Smooth muscle cell (in vitro differentiated cells): ENCODE measurements around the gene ADAMTSL2. TPM values are rescaled to one million over a fixed set of nuclear protein-coding genes. Genes with fewer than 3 reads are reported as not detected.

Experiments used
- DNase-seq: peaks from one replicate; lab custom pipeline; 2025; ENCODE audit not compliant: unreplicated experiment; lab: John Stamatoyannopoulos, UW
- H2AFZ ChIP-seq: fragments of 200-600 bp; sonication (generic); 2 replicates; pipeline ENCODE4 v1.6.0; 2016; ENCODE audit warnings: antibody characterized with exemption, low read depth, mild to moderate bottlenecking
- H3F3A ChIP-seq: fragments of 200-600 bp; sonication (generic); 2 replicates; pipeline ENCODE4 v1.6.0; 2017; ENCODE audit warnings: antibody characterized with exemption, low read depth
- H3K27ac ChIP-seq: fragments of 200-600 bp; sonication (generic); 2 replicates; pipeline ENCODE4 v1.5.1; 2016; ENCODE audit warnings: low read depth, mild to moderate bottlenecking
- H3K27me3 ChIP-seq: fragments of 200-600 bp; sonication (generic); 2 replicates; pipeline ENCODE4 v1.6.1; 2016; ENCODE audit warnings: low read depth, mild to moderate bottlenecking
- H3K36me3 ChIP-seq: fragments of 200-600 bp; sonication (generic); 2 replicates; pipeline ENCODE4 v1.5.1; 2016; ENCODE audit warnings: low read depth
- H3K4me1 ChIP-seq: fragments of 200-600 bp; sonication (generic); 2 replicates; pipeline ENCODE4 v1.5.1; 2016; ENCODE audit warnings: low read depth
- H3K4me2 ChIP-seq: fragments of 200-600 bp; sonication (generic); 2 replicates; pipeline ENCODE4 v1.6.0; 2016; ENCODE audit warnings: mild to moderate bottlenecking
- H3K4me3 ChIP-seq: fragments of 200-600 bp; sonication (generic); 2 replicates; pipeline ENCODE4 v1.5.1; 2016; ENCODE audit warnings: mild to moderate bottlenecking
- H3K79me2 ChIP-seq: fragments of 200-600 bp; sonication (generic); 2 replicates; pipeline ENCODE4 v1.6.0; 2016; ENCODE audit warnings: low read depth, mild to moderate bottlenecking
- H3K9ac ChIP-seq: fragments of 200-600 bp; sonication (generic); 2 replicates; pipeline ENCODE4 v1.6.0; 2016; ENCODE audit warnings: low read depth
- H3K9me3 ChIP-seq: fragments of 200-600 bp; sonication (generic); replicated peaks from 2 replicates; pipeline ENCODE4 v1.5.1; 2016; ENCODE audit warnings: low read depth
- H4K20me1 ChIP-seq: fragments of 200-600 bp; sonication (generic); 2 replicates; pipeline ENCODE4 v1.6.0; 2016; ENCODE audit warnings: low read depth
- CTCF ChIP-seq: fragments of 200-600 bp; sonication (generic); IDR thresholded peaks from 2 replicates; pipeline ENCODE4 v1.5.1; 2017; ENCODE audit warnings: borderline replicate concordance, mild to moderate bottlenecking, antibody characterized with exemption; ENCODE audit not compliant: insufficient read depth, poor library complexity, severe bottlenecking
- WGBS: methylation state at CpG from one replicate; pipeline ENCODE4 v1.1.7; 2016; ENCODE audit warnings: low lambda C conversion rate; 5-methylcytosine and 5-hydroxymethylcytosine counted together
- polyA plus RNA-seq: library from polyadenylated mRNA; unstranded; fragments of >200 nt; fragmentation: Nextera tagmentation; extraction: Ambion mirVana; gene quantifications from 2 replicates; pipeline ENCODE4 v1.2.1, GENCODE V29; 2016
- total RNA-seq: library from RNA; depleted of rRNA; stranded (reverse); fragments of >200 nt; gene quantifications from 2 replicates; pipeline ENCODE4 v1.2.3, GENCODE V29; 2014

Gene ADAMTSL2
- total and polyA plus RNA-seq, 2 experiments from 2014 or later = 8.1 to 10.5 TPM

- TF ChIP-seq CTCF = no peak
- no peaks in the 10 kb centered on the region for H3K4me1 ChIP-seq
- no peak overlapping the region for H3K4me3 ChIP-seq
- H3K79me2 ChIP-seq = no peaks in the 10 kb centered on the region
- H4K20me1 ChIP-seq = no peaks in the 10 kb centered on the region
- H3F3A ChIP-seq = no peaks in the 10 kb centered on the region
- WGBS = 94% methylated on average over 21 of the region's 21 CpGs
- no peaks in the 10 kb centered on the region for H3K9me3 ChIP-seq
- no peak overlapping the region for H3K27ac ChIP-seq
- no peak overlapping the region for H2AFZ ChIP-seq
- no peak overlapping the region for H3K4me2 ChIP-seq
- H3K9ac ChIP-seq = no peak overlapping the region
- H3K27me3 ChIP-seq = no peaks in the 10 kb centered on the region
- no peak for DNase-seq
- no peaks in the 10 kb centered on the region for H3K36me3 ChIP-seq
Measured at GRCh38 chr9:133521122-133522072, 13.1 kb upstream of the ADAMTSL2 start.

- no peak overlapping the region for H3K4me3 ChIP-seq
- H3K9me3 ChIP-seq = no peaks in the 10 kb centered on the region
- H3K27ac ChIP-seq = no peak overlapping the region
- no peaks in the 10 kb centered on the region for H3K36me3 ChIP-seq
- H3F3A ChIP-seq = no peaks in the 10 kb centered on the region
- H4K20me1 ChIP-seq = no peaks in the 10 kb centered on the region
- no peak overlapping the region for H3K9ac ChIP-seq
- H3K4me2 ChIP-seq = no peak overlapping the region
- H2AFZ ChIP-seq = no peak overlapping the region
- no peak for DNase-seq
- 82% methylated on average over 14 of the region's 14 CpGs for WGBS
- peaks cover 8% of the 10 kb centered on the region for H3K4me1 ChIP-seq
- H3K79me2 ChIP-seq = no peaks in the 10 kb centered on the region
- no peak for TF ChIP-seq CTCF
- H3K27me3 ChIP-seq = no peaks in the 10 kb centered on the region
Measured at GRCh38 chr9:133522073-133522910, 12.2 kb upstream of the ADAMTSL2 start.

- Histone ChIP-seq H3K27me3 (no peaks in the 10 kb centered on the region), H3K4me2 (no peak overlapping the region), H2AFZ (no peak overlapping the region), H3K36me3 (no peaks in the 10 kb centered on the region), H3K79me2 (no peaks in the 10 kb centered on the region), H3K27ac (no peak overlapping the region), H3K9ac (no peak overlapping the region), H4K20me1 (no peaks in the 10 kb centered on the region), H3K4me3 (no peak overlapping the region), H3K9me3 (no peaks in the 10 kb centered on the region), H3K4me1 (peaks cover 13% of the 10 kb centered on the region), H3F3A (no peaks in the 10 kb centered on the region)
- no peak for DNase-seq
- TF ChIP-seq CTCF = peak; percentile 12
- WGBS = 91% methylated on average over 8 of the region's 8 CpGs
Measured at GRCh38 chr9:133523106-133523505, 11.4 kb upstream of the ADAMTSL2 start.
